RWPE2 (cell line): ENCODE measurements around the gene FAM156B.
"Not testable (repeated sequence)": the region's sequence is repeated elsewhere in the genome, so short reads cannot be mapped to it uniquely, and the experiment has no call there.

Experiments used
- ATAC-seq: fragments of 200-7000 bp; cut with Tn5 transposase; 3 replicates; pipeline ENCODE4 v1.9.1; 2021; ENCODE audit warnings: low read depth
- DNase-seq: peaks from one replicate; pipeline ENCODE4 v3.0.0-alpha.2; 2020; ENCODE audit warnings: low spot score
- H3K27ac ChIP-seq: fragments of 450-650 bp; 2 replicates; pipeline ENCODE4 v1.5.1; 2017; ENCODE audit warnings: mild to moderate bottlenecking; ENCODE audit not compliant: poor library complexity, severe bottlenecking
- H3K27me3 ChIP-seq: fragments of 250-450 bp; sonication (Bioruptor Pico); 2 replicates; pipeline ENCODE4 v1.5.1; 2021; ENCODE audit warnings: mild to moderate bottlenecking, moderate library complexity; ENCODE audit not compliant: insufficient read depth, poor library complexity, severe bottlenecking
- H3K36me3 ChIP-seq: fragments of 250-450 bp; sonication (Bioruptor Pico); 2 replicates; pipeline ENCODE4 v1.5.1; 2020; ENCODE audit warnings: low read depth, mild to moderate bottlenecking, moderate library complexity
- H3K4me1 ChIP-seq: fragments of 250-450 bp; sonication (Bioruptor Pico); 2 replicates; pipeline ENCODE4 v1.5.1; 2021; ENCODE audit warnings: mild to moderate bottlenecking, moderate library complexity; ENCODE audit not compliant: insufficient read depth, poor library complexity, severe bottlenecking
- H3K4me3 ChIP-seq: fragments of 250-450 bp; sonication (Bioruptor Pico); 2 replicates; pipeline ENCODE4 v1.5.1; 2021; ENCODE audit warnings: mild to moderate bottlenecking, moderate library complexity; ENCODE audit not compliant: severe bottlenecking
- H3K9me3 ChIP-seq: fragments of 250-450 bp; sonication (Bioruptor Pico); 2 replicates; pipeline ENCODE4 v1.5.1; 2021; ENCODE audit warnings: mild to moderate bottlenecking, moderate library complexity; ENCODE audit not compliant: severe bottlenecking
- CTCF ChIP-seq: fragments of 450-650 bp; IDR thresholded peaks from one replicate; pipeline ENCODE4 v1.5.1; 2017; ENCODE audit warnings: mild to moderate bottlenecking, moderate library complexity; ENCODE audit not compliant: poor library complexity, severe bottlenecking

The FAM156B gene

GRCh38 chrX:52907137-52907536 is 10.0 kb downstream of the FAM156B start:
- H3K27ac ChIP-seq, ATAC-seq, H3K4me1 ChIP-seq, DNase-seq, H3K36me3 ChIP-seq, H3K27me3 ChIP-seq, H3K4me3 ChIP-seq, H3K9me3 ChIP-seq: not testable (repeated sequence)

- DNase-seq, H3K36me3 ChIP-seq, H3K27me3 ChIP-seq, H3K9me3 ChIP-seq, ATAC-seq, H3K4me1 ChIP-seq, H3K27ac ChIP-seq, H3K4me3 ChIP-seq: not testable (repeated sequence)
These were observed 10.8 kb downstream of the FAM156B start for GRCh38 chrX:52907900-52908299.

DNA sequence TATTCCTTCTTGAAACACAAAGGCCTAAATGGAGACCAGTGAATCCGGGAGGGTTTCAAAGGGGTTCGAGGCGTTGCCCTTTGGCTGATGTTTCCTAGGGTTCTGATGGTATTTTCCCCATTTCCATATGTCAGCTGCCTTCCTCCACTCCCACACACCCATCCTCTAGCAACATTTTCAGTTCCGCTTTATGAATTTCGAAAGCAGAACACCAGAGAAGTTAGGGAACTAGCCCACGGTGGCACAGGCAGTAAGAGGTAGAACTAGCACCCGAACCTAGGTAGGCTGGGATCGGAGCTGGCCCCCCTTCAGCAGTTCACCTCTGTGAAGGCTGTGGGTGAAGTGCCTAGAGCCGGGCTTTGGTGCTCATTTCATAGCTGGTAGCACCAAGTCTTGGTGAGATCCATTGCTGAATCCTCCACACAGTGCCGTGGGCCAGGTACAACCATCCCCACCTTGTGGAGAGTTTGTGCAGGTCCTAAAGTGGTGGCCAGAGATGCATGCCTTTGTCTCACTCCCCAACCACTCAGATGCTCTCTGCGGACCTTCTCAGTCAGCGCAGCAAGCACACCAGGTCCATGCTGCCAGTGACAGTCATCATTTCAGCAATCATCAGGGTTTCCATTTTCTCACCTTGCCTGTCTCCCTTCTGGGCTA is 12.3 kb downstream of the FAM156B start:
- H3K27me3 ChIP-seq, H3K9me3 ChIP-seq, H3K36me3 ChIP-seq, H3K4me1 ChIP-seq, ATAC-seq, H3K4me3 ChIP-seq, DNase-seq, H3K27ac ChIP-seq: not testable (repeated sequence)

- H3K4me1 ChIP-seq, H3K27ac ChIP-seq, H3K36me3 ChIP-seq, H3K9me3 ChIP-seq, ATAC-seq, DNase-seq, H3K27me3 ChIP-seq, H3K4me3 ChIP-seq: not testable (repeated sequence)
These were observed 16.6 kb downstream of the FAM156B start for GRCh38 chrX:52913681-52914080.

DNA sequence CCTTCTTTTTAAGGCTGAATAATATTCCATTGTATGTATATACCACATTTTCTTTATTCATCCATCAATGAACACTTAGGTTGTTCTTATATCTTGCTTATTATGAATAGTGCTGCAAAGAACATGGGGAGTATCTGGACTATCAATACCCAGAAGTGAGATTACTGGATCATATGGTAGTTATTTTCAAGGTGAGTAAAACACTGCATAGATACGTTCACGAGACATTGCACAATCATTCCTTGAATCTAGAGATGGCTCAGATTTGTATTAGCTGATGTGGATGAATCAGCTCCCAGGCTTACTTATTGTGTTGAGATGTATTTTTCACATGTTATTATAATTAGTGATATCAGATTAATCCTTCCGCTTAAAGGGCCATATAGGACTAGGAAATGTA is 17.6 kb downstream of the FAM156B start:
- ATAC-seq, H3K4me3 ChIP-seq, H3K4me1 ChIP-seq, H3K9me3 ChIP-seq, DNase-seq, H3K27ac ChIP-seq, H3K27me3 ChIP-seq, H3K36me3 ChIP-seq: not testable (repeated sequence)

DNA sequence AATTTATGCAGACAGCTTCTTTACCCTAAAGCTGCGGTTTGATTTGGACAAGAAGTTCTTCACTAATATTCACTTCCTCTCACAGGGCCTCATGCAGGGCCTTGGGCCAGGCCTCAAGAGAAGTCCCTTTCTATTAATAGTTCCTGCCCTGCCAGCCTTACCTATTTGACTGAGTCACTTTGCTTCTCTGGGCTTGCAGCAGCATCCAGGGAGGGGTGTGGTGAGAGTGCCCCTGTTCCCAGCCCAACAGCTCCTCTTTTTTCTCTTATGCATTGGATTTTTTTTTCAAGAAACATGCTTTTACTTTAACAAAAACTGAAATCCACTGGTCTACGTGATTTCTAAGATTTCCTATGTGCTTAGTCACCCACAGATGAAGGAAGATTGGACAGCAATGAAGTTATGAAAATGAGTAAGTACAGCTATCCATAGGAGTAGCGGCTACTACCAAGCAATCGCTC is 26.7 kb downstream of the FAM156B start:
- no peak for DNase-seq

GRCh38 chrX:52930214-52930613 is 33.1 kb downstream of the FAM156B start:
- not testable (repeated sequence) for H3K4me3 ChIP-seq, DNase-seq, ATAC-seq, H3K27ac ChIP-seq, H3K27me3 ChIP-seq, H3K9me3 ChIP-seq, H3K4me1 ChIP-seq, H3K36me3 ChIP-seq

More for the DNA sequence above, 26.7 kb downstream of the FAM156B start:
- no peaks in the 10 kb centered on the region for H3K27me3 ChIP-seq
- no peaks in the 10 kb centered on the region for H3K9me3 ChIP-seq
- H3K4me1 ChIP-seq: peaks cover 9% of the 10 kb centered on the region
- TF ChIP-seq CTCF: no peak
- peak; percentile 63 for ATAC-seq
- peak overlapping the region; percentile 61 for H3K27ac ChIP-seq
- H3K4me3 ChIP-seq: no peak overlapping the region
- no peaks in the 10 kb centered on the region for H3K36me3 ChIP-seq

- DNase-seq (no peak), ATAC-seq (no peak)
- Histone ChIP-seq H3K9me3 (no peaks in the 10 kb centered on the region), H3K4me3 (no peak overlapping the region), H3K27me3 (no peaks in the 10 kb centered on the region), H3K36me3 (no peaks in the 10 kb centered on the region), H3K27ac (no peak overlapping the region), H3K4me1 (no peaks in the 10 kb centered on the region)
- TF ChIP-seq CTCF: no peak
These were observed 36.1 kb downstream of the FAM156B start for GRCh38 chrX:52933213-52933612.
